Astrocyte (in vitro differentiated cells and primary cell): Measurements from ENCODE around the gene CACHD1. TPM values are rescaled to one million over a fixed set of nuclear protein-coding genes. Genes with fewer than 3 reads are reported as not detected.

Experiments used
- DNase-seq: peaks from one replicate; pipeline ENCODE4 v3.0.0-alpha.2; 2010; ENCODE audit warnings: low read depth
- FAIRE-seq: peaks from 2 replicates; lab custom pipeline; 2011; peaks lifted over from hg19 to GRCh38; lab: Jason Lieb, UNC
- H2AFZ ChIP-seq: 2 replicates; pipeline ENCODE4 v1.6.0; 2012; ENCODE audit warnings: low read depth, low read length, inconsistent platforms
- H3K27ac ChIP-seq: 2 replicates; pipeline ENCODE4 v1.5.1; 2011; ENCODE audit warnings: low read depth, low read length, inconsistent platforms
- H3K27me3 ChIP-seq: 2 replicates; pipeline ENCODE4 v1.6.0; 2011; ENCODE audit warnings: low read length, inconsistent platforms; ENCODE audit not compliant: insufficient read depth
- H3K36me3 ChIP-seq: 2 replicates; pipeline ENCODE4 v1.5.1; 2011; ENCODE audit warnings: low read length, inconsistent platforms; ENCODE audit not compliant: insufficient read depth
- H3K4me1 ChIP-seq: 2 replicates; pipeline ENCODE4 v1.5.1; 2011; ENCODE audit warnings: low read length, inconsistent platforms; ENCODE audit not compliant: insufficient read depth
- H3K4me2 ChIP-seq: 2 replicates; pipeline ENCODE4 v1.6.0; 2012; ENCODE audit warnings: low read length, inconsistent platforms
- H3K4me3 ChIP-seq: 2 replicates; pipeline ENCODE4 v1.5.1; 2011; ENCODE audit warnings: low read depth, mild to moderate bottlenecking, low read length, inconsistent platforms; ENCODE audit not compliant: insufficient read depth
- H3K79me2 ChIP-seq: 2 replicates; pipeline ENCODE4 v1.6.0; 2012; ENCODE audit warnings: mild to moderate bottlenecking, low read length, inconsistent platforms; ENCODE audit not compliant: insufficient read depth
- H3K9ac ChIP-seq: 2 replicates; pipeline ENCODE4 v1.6.0; 2012; ENCODE audit warnings: mild to moderate bottlenecking, low read length, inconsistent platforms
- H3K9me3 ChIP-seq: 2 replicates; pipeline ENCODE4 v1.5.1; 2012; ENCODE audit warnings: low read depth, mild to moderate bottlenecking, low read length, inconsistent platforms; ENCODE audit not compliant: insufficient read depth
- H4K20me1 ChIP-seq: 2 replicates; pipeline ENCODE4 v1.6.0; 2012; ENCODE audit warnings: low read length, inconsistent platforms; ENCODE audit not compliant: insufficient read depth
- H3K27ac Mint-ChIP-seq: one replicate; pipeline ENCODE4 v1.8.0; 2021; ENCODE audit warnings: mild to moderate bottlenecking, mixed read lengths; ENCODE audit not compliant: unreplicated experiment
- H3K27me3 Mint-ChIP-seq: one replicate; pipeline ENCODE4 v1.8.0; 2021; ENCODE audit warnings: low read depth, mixed read lengths; ENCODE audit not compliant: unreplicated experiment
- H3K36me3 Mint-ChIP-seq: one replicate; pipeline ENCODE4 v1.8.0; 2021; ENCODE audit warnings: low read depth, mixed read lengths; ENCODE audit not compliant: unreplicated experiment
- H3K4me1 Mint-ChIP-seq: one replicate; pipeline ENCODE4 v1.8.0; 2021; ENCODE audit warnings: low read depth, mixed read lengths; ENCODE audit not compliant: unreplicated experiment
- H3K4me3 Mint-ChIP-seq: one replicate; pipeline ENCODE4 v1.8.0; 2021; ENCODE audit warnings: mild to moderate bottlenecking, moderate library complexity, mixed read lengths; ENCODE audit not compliant: unreplicated experiment
- H3K9me3 Mint-ChIP-seq: one replicate; pipeline ENCODE4 v1.8.0; 2021; ENCODE audit warnings: mild to moderate bottlenecking, mixed read lengths; ENCODE audit not compliant: unreplicated experiment
- CTCF ChIP-seq: IDR thresholded peaks from 2 replicates; pipeline ENCODE4 v1.5.1; 2011; ENCODE audit warnings: low read depth, mild to moderate bottlenecking, inconsistent platforms, low read length, moderate library complexity; ENCODE audit not compliant: insufficient read depth
- EZH2 ChIP-seq: IDR thresholded peaks from 2 replicates; pipeline ENCODE4 v1.6.1; 2012; ENCODE audit warnings: mild to moderate bottlenecking, low read length, inconsistent platforms; ENCODE audit not compliant: insufficient read depth
- total RNA-seq: library from RNA; stranded (reverse); gene quantifications from 2 replicates; pipeline ENCODE4 v1.2.1, GENCODE V29; 2021

The CACHD1 gene
- total RNA-seq, 1 donor from 2014 or later, result 21.2 TPM

DNA sequence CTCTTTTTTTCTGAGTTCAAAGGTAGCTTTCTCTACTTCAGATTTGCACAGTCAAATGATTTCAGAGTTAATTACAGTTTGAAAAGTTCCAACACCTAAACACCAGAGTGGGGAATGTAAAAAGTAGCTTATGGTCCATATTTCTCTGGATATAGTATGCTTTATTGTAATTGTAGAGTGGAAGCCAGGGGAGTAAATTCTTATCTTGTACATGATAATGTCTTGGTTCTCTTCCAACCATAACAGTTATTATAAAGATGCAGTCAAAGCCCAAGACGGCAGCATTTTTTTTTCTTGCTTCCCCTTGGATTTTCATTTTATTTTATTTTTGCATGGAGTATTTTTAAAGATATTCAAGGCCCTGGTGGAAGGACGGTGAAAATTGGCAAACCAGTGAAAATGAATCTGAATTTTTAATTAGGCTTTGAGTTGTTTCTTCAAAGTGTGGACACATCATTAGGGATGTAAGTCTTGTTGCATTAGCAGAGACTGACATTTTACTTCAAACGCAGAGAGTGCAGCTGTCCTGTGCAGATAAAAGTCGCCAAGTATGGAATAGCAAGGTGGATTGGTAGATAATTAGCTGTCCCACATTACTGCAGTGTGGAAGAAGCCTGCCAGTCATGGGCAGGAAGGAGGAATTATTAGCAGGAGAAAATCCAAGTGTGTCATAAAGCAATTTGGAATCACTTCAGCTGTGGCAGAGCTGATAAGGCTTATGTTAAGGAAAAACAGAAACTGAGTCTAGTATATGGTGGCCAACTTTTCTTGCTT is 11.3 kb downstream of the CACHD1 start:
- no peak for FAIRE-seq

GRCh38 chr1:64482128-64482527 is 12.2 kb downstream of the CACHD1 start:
- no peaks in the 10 kb centered on the region for H3K27me3 Mint-ChIP-seq
- Histone ChIP-seq H2AFZ (no peak overlapping the region), H3K79me2 (peaks cover 21% of the 10 kb centered on the region), H3K36me3 (no peaks in the 10 kb centered on the region), H3K4me2 (peak overlapping the region; percentile 38), H3K9ac (no peak overlapping the region), H3K4me1 (peaks cover 24% of the 10 kb centered on the region), H3K9me3 (no peaks in the 10 kb centered on the region), H3K4me3 (no peak overlapping the region), H4K20me1 (peaks cover 35% of the 10 kb centered on the region), H3K27me3 (no peaks in the 10 kb centered on the region), H3K27ac (no peak overlapping the region)
- TF ChIP-seq CTCF, result no peak
- TF ChIP-seq EZH2, result no peak
- peak overlapping the region; percentile 0 for H3K4me3 Mint-ChIP-seq
- peak overlapping the region; percentile 41 for H3K27ac Mint-ChIP-seq
- DNase-seq (no peak), FAIRE-seq (no peak)
- no peaks in the 10 kb centered on the region for H3K9me3 Mint-ChIP-seq
- peaks cover 4% of the 10 kb centered on the region for H3K36me3 Mint-ChIP-seq
- H3K4me1 Mint-ChIP-seq, result peaks cover 53% of the 10 kb centered on the region

More for the DNA sequence above, 11.3 kb downstream of the CACHD1 start:
- Histone ChIP-seq H2AFZ (no peak overlapping the region), H3K9me3 (no peaks in the 10 kb centered on the region), H3K4me2 (peak overlapping the region; percentile 34), H3K36me3 (no peaks in the 10 kb centered on the region), H4K20me1 (peaks cover 32% of the 10 kb centered on the region), H3K27ac (no peak overlapping the region), H3K4me1 (peaks cover 31% of the 10 kb centered on the region), H3K79me2 (peaks cover 16% of the 10 kb centered on the region), H3K4me3 (no peak overlapping the region), H3K27me3 (no peaks in the 10 kb centered on the region), H3K9ac (no peak overlapping the region)
- no peak overlapping the region for H3K27ac Mint-ChIP-seq
- no peak for DNase-seq
- TF ChIP-seq CTCF (no peak), EZH2 (no peak)
- no peaks in the 10 kb centered on the region for H3K36me3 Mint-ChIP-seq
- H3K4me3 Mint-ChIP-seq, result peak overlapping the region; percentile 17
- H3K27me3 Mint-ChIP-seq, result no peaks in the 10 kb centered on the region
- no peaks in the 10 kb centered on the region for H3K9me3 Mint-ChIP-seq
- H3K4me1 Mint-ChIP-seq, result peaks cover 60% of the 10 kb centered on the region

DNA sequence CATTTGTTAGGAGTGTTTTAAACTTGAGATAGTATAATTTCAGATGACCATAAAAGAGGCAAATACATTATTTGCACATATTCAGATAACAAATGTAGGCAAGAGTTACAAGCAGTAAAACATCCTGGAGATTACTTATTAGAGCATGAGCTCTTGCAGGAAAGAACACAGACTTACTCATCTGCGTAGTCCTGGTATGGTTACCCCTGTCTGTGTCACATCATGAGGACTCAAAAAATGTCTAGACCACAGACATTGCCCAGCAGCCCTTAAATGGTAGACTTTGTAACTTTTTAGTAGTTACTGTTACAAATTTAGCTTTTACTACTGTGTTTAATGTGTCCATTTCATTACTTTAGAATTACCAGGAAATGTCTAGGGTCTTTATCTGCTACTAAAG is 12.8 kb downstream of the CACHD1 start:
- H3K4me3 ChIP-seq, result no peak overlapping the region
- Mint-ChIP-seq H3K36me3 (peaks cover 5% of the 10 kb centered on the region), H3K27me3 (no peaks in the 10 kb centered on the region), H3K4me3 (peak overlapping the region; percentile 0), H3K9me3 (no peaks in the 10 kb centered on the region), H3K4me1 (peaks cover 53% of the 10 kb centered on the region), H3K27ac (peak overlapping the region; percentile 41)
- DNase-seq (peak; percentile 46), FAIRE-seq (no peak)
- H3K27ac ChIP-seq, result no peak overlapping the region
- H3K9ac ChIP-seq, result no peak overlapping the region
- H3K9me3 ChIP-seq, result no peaks in the 10 kb centered on the region
- H2AFZ ChIP-seq, result no peak overlapping the region
- H4K20me1 ChIP-seq, result peaks cover 38% of the 10 kb centered on the region
- TF ChIP-seq CTCF (no peak), EZH2 (no peak)
- peaks cover 22% of the 10 kb centered on the region for H3K79me2 ChIP-seq
- H3K36me3 ChIP-seq, result no peaks in the 10 kb centered on the region
- H3K4me2 ChIP-seq, result peak overlapping the region; percentile 38
- H3K27me3 ChIP-seq, result no peaks in the 10 kb centered on the region
- H3K4me1 ChIP-seq, result peaks cover 23% of the 10 kb centered on the region
